NAMALWA (cell line): ENCODE measurements around the gene TARBP1.
A peak's percentile ranks its signal among the peaks of the same experiment; 100 is the strongest.
"Not testable (repeated sequence)": the region's sequence is repeated elsewhere in the genome, so short reads cannot be mapped to it uniquely, and the experiment has no call there.

ENCODE experiments used
- DNase-seq: peaks from one replicate; pipeline ENCODE4 v3.0.0-alpha.2; 2015; ENCODE audit warnings: low spot score

Gene TARBP1, protein sequence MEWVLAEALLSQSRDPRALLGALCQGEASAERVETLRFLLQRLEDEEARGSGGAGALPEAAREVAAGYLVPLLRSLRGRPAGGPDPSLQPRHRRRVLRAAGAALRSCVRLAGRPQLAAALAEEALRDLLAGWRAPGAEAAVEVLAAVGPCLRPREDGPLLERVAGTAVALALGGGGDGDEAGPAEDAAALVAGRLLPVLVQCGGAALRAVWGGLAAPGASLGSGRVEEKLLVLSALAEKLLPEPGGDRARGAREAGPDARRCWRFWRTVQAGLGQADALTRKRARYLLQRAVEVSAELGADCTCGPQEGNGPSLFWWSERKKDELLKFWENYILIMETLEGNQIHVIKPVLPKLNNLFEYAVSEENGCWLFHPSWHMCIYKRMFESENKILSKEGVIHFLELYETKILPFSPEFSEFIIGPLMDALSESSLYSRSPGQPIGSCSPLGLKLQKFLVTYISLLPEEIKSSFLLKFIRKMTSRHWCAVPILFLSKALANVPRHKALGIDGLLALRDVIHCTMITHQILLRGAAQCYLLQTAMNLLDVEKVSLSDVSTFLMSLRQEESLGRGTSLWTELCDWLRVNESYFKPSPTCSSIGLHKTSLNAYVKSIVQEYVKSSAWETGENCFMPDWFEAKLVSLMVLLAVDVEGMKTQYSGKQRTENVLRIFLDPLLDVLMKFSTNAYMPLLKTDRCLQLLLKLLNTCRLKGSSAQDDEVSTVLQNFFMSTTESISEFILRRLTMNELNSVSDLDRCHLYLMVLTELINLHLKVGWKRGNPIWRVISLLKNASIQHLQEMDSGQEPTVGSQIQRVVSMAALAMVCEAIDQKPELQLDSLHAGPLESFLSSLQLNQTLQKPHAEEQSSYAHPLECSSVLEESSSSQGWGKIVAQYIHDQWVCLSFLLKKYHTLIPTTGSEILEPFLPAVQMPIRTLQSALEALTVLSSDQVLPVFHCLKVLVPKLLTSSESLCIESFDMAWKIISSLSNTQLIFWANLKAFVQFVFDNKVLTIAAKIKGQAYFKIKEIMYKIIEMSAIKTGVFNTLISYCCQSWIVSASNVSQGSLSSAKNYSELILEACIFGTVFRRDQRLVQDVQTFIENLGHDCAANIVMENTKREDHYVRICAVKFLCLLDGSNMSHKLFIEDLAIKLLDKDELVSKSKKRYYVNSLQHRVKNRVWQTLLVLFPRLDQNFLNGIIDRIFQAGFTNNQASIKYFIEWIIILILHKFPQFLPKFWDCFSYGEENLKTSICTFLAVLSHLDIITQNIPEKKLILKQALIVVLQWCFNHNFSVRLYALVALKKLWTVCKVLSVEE (N-terminal part only)

DNA sequence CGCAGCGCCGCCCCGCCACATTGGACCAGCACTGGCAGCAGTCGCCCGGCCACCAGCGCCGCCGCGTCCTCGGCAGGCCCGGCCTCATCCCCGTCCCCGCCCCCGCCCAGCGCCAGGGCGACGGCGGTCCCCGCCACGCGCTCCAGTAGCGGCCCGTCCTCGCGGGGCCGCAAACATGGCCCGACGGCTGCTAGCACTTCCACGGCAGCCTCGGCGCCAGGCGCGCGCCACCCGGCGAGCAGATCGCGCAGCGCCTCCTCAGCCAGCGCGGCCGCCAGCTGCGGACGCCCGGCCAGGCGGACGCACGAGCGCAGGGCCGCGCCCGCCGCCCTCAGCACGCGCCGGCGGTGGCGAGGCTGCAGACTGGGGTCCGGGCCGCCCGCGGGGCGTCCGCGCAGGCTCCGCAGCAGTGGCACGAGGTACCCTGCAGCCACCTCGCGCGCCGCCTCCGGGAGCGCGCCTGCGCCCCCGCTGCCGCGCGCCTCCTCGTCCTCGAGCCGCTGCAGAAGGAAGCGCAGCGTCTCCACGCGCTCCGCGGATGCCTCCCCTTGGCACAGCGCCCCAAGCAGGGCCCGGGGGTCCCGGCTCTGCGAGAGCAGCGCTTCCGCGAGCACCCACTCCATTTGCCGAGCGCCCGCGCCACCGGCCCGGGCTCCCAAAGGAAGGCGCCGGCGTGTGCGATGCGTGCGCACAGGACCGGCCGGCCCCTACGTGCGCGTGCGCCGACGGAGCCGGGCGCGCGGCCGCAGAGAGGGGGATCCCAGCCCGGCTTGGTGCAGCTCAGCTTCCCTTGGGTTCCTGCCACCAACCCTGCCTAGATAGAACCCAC, at the start of gene TARBP1:
Gene TARBP1 (minus strand): TSS at position 699 of the 829 bp plus-strand sequence. CDS start 76 bp downstream, at position 623.
- peak; percentile 84 for DNase-seq

DNA sequence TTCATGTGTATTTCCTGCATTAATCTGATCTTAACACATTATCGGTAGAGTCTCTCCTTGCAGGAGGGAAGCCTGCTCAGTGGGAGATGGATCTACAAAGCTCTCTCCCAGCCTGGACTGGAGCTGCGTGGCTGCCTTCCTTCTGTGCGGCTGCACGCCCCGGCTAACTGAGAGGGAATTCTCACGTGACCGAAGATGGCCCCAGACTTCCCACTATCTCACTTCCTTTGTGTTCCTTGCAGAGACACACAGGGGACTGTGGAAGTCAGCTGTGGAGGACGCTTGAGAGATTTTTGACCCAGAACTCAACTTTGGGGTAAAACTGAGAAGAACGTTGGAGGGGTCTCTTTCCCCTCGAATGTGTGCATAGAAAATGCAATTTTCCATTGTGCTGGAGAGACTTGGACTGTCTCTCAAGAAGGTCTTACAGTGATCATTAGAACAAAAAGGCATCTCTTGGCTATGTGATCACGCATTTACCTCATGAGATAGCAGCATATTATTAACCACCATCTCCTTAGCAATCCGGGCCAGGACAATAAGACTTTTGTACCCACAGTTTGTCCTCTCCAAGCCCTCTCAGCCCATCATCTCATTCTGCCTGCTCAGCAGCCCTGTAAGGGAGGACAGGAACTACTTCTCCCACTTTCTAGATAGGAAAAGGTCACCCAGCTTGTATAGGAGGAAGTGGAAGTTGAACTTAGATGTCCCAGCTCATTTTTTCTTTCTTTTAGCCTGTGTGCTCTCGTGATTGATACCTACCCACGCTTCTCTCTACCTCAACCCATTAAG, 49.3 kb upstream of the TARBP1 start:
- no peak for DNase-seq

DNA sequence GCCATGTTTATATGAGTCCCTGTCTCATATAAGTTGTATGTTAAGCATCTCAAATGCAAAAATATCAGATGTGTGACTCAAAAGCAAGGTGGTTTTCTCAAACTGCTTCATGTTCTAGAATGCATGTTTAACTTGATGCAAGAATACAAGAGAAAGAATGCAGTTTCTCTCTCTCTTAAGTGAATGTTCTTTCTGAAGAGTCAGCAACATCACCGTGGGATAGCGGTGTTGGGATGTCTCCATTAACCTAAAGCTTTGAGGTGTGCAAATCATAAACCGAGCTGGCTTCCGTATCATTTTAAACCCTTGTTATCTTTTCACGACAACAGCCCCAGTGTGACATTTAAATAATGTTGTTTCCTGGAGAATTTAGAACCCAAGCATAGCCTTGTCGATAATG, 48.4 kb upstream of the TARBP1 start:
- DNase-seq: no peak

DNA sequence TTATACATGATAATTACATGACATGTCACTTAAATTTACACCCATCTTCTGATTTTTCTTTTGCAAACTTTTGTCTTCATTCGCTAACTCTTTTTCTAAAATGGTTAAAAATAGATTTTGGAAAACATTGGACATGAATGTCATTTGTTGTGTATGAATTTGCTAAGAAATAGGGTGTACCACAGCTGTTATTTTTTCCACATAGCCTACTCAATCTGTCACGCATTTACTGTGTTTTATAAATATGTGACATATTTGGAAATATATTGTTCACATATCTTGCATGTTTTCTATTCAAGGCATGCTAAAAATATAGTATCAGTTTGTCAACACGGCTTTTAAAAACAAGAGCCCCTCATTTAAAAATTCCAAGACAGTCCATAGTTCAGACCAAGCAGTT, 47.9 kb upstream of the TARBP1 start:
- DNase-seq: no peak

DNA sequence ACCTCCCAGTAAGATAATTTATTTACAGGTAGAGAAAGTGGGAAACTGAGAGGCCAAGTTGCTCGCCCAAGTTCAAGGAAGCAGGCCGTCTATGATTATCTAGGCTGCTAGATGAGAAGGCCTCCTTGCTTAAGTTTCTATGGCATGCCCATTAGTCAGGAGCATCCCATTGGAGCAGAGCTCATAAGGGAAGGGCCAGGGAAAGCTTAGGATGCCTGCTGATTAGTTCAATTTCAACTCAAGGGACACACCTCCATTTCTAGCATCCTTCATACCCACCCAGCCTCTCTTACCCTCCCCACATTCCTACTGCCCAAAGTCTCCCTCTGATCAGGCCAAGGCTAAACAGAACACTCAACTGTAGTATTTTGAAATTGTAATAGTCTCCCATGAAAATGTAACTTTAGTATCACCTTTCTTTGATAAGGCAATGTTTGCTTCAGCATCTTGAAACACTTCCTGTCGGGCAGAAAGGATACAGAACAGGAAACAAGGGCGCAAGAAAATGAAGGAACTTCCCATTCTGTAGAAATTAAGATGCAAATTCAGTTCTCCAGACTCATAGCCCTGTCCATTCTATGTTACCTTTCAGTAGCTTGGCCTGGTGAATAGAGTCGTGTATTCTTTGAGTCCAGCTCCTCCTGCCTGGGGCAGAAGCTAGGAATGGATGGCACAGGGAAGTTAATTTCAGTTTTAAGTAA, 46.3 kb upstream of the TARBP1 start:
- no peak for DNase-seq

DNA sequence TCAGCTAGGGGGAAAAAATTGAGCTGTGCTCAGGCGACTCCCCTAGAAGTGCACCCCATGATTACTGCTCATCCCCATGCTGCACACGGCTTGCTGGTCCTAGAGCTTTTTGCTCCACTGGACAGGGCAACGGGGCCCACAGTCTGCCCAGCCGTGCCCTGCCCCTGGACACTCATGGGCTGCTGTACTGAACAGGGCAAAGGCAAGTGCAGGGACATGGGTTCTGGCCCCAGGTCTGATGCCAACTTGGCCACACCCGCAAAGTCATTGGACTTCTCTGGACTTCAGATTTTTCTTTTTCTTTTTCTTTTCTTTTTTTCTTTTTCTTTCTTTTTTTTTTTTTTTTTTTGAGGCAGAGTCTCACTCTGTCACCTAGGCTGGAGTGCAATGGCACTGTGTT, 42.9 kb upstream of the TARBP1 start:
- no peak for DNase-seq

DNA sequence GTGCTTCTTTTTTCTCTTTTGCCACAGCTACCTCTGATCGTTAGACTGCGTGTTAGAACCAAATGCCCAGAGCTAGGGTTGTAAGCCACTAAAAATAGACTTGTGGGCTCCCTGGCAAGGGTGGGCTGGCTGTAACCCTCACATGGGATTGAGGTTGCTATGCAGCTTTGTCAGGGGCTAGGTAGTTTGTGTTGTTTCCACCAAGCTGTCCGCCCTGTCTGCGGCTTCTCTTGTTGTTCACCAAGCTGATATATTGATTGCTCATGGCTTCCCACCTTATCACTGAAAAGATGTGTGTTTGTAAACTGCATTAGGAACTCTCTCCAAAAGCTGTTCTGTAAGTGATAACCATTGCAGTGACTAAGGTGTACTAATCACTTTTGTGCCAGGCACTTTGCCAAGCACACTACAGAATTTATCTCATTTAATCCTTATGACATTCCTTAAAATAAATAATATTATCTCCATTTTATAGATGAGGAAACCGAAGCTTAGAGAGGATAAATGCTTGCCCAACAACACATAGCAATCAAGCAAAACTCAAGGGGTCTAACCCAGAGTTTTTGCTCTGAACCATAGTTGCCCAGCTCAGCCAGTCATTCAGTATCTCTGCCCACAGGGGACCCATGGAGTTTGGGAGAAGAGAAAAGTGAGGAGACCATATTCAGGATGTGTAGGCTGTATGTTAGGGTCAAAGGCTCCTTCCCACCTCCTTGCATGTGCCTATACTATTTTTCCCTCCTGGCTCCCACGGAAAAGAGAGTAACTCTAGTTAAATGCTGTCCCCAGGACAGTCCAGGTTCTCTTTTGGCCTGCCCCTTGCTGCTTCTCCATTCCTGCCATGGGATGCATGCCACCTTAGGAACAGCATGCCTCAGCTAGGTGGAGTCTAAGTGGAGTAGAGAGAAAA, 42.2 kb upstream of the TARBP1 start:
- DNase-seq: no peak

DNA sequence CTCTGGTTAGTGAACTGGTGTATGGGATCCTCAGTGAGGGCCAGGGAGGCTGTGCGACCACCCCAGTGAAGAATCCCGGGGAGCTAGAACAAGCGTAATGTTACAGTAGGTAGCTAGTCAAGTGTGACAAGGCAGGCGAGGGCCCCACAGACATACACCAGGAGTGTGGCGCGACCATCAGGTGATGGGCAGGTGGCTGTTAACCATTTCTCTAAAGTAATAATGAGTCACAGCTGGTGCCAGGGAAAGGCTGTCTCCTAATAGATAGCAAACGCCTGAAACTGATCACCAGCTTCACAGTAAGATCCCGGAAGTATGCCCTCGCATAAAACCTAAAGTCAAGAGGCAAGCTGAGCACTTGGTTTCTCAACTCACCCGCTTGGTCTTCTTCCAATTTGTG, 40.5 kb upstream of the TARBP1 start:
- peak; percentile 48 for DNase-seq

DNA sequence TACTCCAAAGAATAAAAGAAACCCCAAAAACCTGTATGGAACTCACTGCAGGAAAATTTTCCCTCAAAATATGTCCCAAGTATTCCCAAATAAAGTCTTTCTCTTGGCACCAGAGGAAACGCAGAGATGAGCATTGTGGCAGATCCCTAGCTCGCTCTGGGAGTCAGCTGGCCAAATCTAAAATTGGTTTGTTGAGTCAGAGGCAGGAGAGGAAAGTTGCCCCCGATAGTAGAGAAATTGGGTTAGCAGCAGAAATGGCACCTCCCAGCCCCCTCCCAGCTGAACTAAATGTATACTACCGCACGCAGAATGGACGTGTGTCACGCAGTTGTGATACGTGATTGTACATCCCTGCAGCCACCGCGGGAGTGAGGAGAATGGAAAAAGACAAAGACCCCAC, 39.9 kb upstream of the TARBP1 start:
- no peak for DNase-seq

DNA sequence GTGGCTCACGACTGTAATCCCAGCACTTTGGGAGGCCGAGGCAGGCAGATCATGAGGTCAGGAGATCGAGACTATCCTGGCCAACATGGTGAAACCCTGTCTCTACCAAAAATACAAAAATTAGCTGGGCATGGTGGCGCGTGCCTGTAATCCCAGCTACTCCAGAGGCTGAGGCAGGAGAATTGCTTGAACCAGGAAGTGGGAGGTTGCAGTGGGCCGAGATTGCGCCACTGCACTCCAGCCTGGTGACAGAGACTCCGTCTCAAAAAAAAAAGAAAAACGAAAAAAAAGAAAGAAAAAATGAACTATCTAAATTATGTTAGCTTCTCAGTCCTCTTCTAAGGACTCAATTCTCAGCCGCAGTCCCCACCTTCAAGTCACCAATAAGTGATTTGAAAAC, 39.1 kb upstream of the TARBP1 start:
- DNase-seq: not testable (repeated sequence)

DNA sequence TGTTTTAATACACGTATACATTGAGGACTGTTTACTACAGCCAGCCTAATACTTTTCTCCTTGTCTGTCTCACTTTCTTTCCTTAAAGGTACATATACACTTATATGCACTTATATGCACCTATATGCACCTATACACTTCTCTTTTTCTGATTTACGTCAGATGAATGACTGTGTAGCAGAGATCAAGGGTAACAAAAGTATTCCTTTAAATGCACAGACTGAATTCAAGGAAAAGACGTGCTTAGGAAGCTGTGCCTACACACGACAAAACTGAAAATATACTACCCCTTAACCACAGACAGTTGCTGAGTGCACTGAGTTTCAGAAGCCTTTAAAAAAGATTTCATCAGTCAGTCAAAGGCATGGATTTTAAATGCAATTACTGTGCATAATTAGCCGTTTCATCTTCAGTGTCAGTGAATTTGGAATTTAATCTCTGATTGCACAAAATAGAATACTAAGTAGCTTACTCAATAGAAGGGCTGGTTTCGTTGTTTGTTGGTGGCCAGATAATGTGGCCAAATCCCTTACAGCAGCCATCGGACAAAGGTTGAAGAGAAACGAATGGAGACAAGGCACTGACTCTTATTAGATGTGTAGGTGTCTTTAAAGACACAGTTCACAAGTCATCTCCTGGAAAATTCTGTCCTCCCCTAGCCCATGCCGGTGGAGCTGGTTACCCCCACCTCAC, 38.3 kb upstream of the TARBP1 start:
- no peak for DNase-seq

DNA sequence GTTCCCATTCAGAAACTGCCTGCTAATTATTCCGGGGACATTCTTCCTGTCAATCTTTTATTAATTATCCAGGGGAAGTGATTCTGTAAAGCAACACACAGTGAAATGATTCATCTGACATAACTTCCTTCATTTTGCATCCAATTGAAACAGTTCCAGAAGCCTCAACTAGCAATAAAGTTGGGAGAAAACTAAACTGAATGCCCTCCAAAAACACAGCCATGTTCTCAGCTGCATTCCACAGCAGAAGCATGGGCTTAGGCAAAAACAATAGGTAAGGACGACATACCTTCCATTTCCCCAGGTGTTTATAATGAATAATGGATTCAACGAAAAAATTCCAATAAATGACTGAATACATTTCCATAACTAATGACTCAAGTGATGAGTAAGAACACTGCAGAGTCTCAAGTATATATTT, 36.9 kb upstream of the TARBP1 start:
- DNase-seq: no peak

DNA sequence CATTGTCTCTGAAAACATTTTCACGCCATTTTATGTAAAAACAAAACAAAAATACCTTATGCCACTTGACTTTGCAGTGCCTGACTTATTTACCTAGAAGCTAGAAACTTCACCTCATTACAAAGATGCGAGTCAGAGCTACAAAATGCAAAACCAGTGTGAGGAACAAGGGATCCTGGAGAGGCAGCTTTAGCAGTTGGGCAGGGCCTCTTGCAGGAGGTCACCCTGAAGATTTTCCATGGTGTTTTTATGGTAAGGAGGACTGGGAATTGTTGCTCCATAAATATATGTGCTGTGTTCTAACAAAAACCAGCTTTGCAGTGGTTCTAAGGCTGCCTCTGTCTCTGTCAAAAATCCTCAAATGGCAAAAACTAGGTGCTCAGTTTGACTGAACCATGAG, 36.4 kb upstream of the TARBP1 start:
- no peak for DNase-seq

DNA sequence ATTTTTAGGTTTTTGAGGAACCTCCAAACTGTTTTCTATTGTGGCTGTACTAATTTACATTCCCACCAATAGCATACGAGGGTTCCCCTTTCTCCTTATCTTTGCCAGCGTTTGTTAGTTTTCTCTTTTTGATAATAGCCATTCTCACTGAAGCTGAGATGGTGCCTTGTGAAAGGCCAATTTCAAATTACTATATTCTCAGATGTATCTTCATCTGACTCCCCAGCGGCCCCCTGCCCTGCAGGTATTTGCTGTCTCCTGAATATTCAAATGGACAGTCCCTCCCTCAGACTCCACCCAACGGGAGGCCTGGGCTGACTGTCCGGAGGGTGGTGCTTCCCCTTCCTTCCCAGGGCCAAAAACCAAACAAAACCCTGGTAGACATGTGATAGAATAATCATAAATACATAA, 33.5 kb upstream of the TARBP1 start:
- no peak for DNase-seq

DNA sequence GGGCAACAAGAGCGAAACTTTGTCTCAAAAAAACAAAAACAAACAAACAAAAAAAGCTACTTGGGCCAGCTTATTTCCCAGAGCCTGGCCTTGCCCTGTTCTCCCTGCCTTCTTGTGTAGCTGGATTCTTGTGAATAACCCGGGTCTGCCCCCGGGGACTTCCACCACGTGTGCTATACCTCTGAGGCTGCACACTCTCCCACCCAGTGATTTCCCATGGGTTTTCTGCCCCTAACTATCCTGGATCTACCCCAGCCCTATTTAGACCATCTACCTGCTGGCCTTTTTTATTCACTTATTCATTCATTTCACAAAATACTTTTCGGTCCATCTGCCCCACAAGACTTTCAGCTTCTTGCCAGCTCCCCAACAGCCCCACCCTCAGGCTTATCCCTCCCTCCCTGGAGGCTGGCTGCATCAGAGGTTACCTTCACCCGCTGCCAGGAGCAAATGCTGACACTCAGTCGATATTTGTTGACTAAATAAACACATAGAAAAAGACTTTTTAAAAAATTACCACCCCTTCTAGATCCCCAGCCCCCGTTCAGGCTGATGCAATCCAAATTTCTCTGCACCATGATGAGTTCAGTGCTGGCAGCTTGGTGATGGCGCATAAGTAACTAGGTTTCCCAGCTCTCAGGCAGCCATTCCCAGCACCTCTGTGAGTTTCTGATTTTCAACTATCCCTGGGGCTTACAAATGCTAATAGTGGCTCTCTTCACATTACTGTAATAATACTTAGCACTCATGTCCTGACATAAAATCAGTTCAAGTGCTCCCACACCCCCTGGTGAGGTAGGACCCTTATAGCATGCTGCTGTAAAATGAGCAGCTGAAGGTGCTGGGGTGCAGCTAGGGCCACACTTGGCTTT, 30.7 kb upstream of the TARBP1 start:
- DNase-seq: no peak

DNA sequence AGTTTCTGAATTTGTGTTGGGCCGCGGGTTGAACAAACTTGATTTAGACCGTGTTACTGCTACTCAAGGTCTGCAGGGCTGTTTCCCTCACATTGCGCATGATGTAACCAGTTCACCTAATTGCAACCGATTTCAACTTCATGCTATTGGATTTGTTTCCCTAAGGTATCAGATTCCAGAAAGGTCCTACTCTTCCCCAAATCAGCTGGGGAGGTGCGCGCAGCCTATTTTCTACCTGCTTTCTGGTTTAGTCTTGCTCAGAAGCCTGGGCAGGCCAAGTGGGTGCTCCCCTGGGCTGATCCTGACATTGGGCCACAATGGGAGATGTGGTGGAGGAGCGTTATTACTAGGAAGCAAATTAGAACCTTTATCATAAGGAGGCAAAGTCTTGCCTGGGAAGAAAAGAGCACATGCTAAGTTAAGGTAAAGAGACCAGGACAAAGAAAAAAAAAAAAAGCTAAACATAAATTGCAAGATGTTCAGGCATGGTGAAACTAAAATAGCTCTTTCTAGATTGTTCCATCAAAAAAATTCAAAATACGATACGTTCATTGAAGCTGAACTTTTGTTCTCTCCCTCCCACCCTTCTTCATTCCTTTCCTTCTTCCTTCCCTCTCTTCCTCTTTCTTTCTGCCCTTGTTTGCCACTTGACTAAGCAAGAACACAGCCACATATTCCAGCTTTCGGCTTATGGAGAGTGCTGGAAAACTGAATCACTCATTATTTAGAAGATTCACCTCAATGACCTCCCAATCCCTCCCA, 28.8 kb upstream of the TARBP1 start:
- DNase-seq: no peak
